Thyroid gland (tissue), 4 donors: Measurements from ENCODE around the gene IFT57.

Experiments
- CTCF ChIP-seq, 6 experiments: fragments of 200-600 bp in 3 of 6; fragments of 450-650 bp in 3 of 6; sonication (generic) in 3 of 6; IDR thresholded peaks; one replicate each; pipeline ENCODE4 v1.5.1; 2016 to 2019; ENCODE audit warnings: antibody characterized with exemption in 6 of 6, mild to moderate bottlenecking in 2 of 6, inconsistent platforms in 1 of 6, moderate library complexity in 1 of 6
- POLR2A ChIP-seq, 2 donors: fragments of 450-650 bp; IDR thresholded peaks; one replicate each; pipeline ENCODE4 v1.6.1; 2017; ENCODE audit warnings: antibody characterized with exemption in 2 of 2, mild to moderate bottlenecking in 2 of 2, moderate library complexity in 1 of 2

DNA sequence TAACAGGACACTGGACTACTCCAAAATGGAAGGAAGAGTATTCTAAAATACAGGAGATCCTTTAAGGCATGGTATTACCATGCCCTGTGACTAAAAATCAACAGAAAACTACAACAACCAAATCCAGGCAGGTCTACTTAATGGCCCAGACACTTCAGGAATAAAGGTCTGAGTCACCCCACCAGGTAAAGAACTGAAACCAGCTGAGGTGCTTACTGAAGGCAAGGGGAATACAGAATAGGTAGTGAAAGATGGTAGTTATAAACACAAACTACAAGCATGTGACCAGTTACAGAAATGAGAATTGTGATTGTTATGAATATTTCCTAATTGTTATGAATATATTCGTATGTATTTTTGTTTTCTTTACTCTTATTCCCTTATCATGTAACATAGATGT, 13.4 kb downstream of the IFT57 start:
- no peak for TF ChIP-seq CTCF (IDR thresholded peaks at IDR 0.05)
- TF ChIP-seq POLR2A (IDR thresholded peaks at IDR 0.05), result no peak
